ENCODE measurements around the gene ZNF675.
"Not testable (repeated sequence)": the region's sequence is repeated elsewhere in the genome, so short reads cannot be mapped to it uniquely, and the experiment has no call there.

ZNF675 gene

GRCh38 chr19:23686621-23687423, at the start of gene ZNF675:
Gene ZNF675, minus strand, starts transcription at chr19:23687212. Its CDS starts 179 bp downstream, at chr19:23687033.
- in situ Hi-C loops (cut with HindIII; ENCODE audit: low sequenced_read_pairs): no loop called here

GRCh38 chr19:23730729-23731465, 43.9 kb upstream of the ZNF675 start:
- in situ Hi-C loops (cut with HindIII; ENCODE audit: low sequenced_read_pairs): not testable (repeated sequence)

GRCh38 chr19:23724161-23724560, 37.1 kb upstream of the ZNF675 start:
- in situ Hi-C loops (cut with HindIII; ENCODE audit: low sequenced_read_pairs): not testable (repeated sequence)

GRCh38 chr19:23718802-23719201, 31.8 kb upstream of the ZNF675 start:
- in situ Hi-C loops (cut with HindIII; ENCODE audit: low sequenced_read_pairs): no loop called here

GRCh38 chr19:23716792-23717191, 29.8 kb upstream of the ZNF675 start:
- in situ Hi-C loops (cut with HindIII; ENCODE audit: low sequenced_read_pairs): no loop called here

- in situ Hi-C loops (cut with HindIII; ENCODE audit: low sequenced_read_pairs): no loop called here
These were observed 22.3 kb upstream of the ZNF675 start for GRCh38 chr19:23709347-23709746.

- in situ Hi-C loops (cut with HindIII; ENCODE audit: low sequenced_read_pairs): no loop called here
These were observed 19.6 kb upstream of the ZNF675 start for GRCh38 chr19:23706657-23707056.

GRCh38 chr19:23699521-23699860, 12.5 kb upstream of the ZNF675 start:
- in situ Hi-C loops (cut with HindIII; ENCODE audit: low sequenced_read_pairs): no loop called here

GRCh38 chr19:23698711-23699520, 11.9 kb upstream of the ZNF675 start:
- in situ Hi-C loops (cut with HindIII; ENCODE audit: low sequenced_read_pairs): no loop called here

- in situ Hi-C loops (cut with HindIII; ENCODE audit: low sequenced_read_pairs): not testable (repeated sequence)
These were observed 5.9 kb upstream of the ZNF675 start for GRCh38 chr19:23692937-23693336.

- in situ Hi-C loops (cut with HindIII; ENCODE audit: low sequenced_read_pairs): no loop called here
These were observed 13.9 kb downstream of the ZNF675 start for GRCh38 chr19:23673132-23673531.

GRCh38 chr19:23668606-23669005, 18.4 kb downstream of the ZNF675 start:
- in situ Hi-C loops (cut with HindIII; ENCODE audit: low sequenced_read_pairs): not testable (repeated sequence)

- in situ Hi-C loops (cut with HindIII; ENCODE audit: low sequenced_read_pairs): no loop called here
These were observed 21.2 kb downstream of the ZNF675 start for GRCh38 chr19:23665651-23666410.

GRCh38 chr19:23649817-23650216, 37.2 kb downstream of the ZNF675 start:
- in situ Hi-C loops (cut with HindIII; ENCODE audit: low sequenced_read_pairs): not testable (repeated sequence)
